GM19328 (cell line): ENCODE data around the gene AKAP13.
A peak's percentile ranks its signal among the peaks of the same experiment; 100 is the strongest.

ENCODE experiments used
- ATAC-seq: cut with Tn5 transposase; IDR thresholded peaks from one replicate; pipeline ENCODE4 v1.9.1; 2021; ENCODE audit warnings: mild to moderate bottlenecking, moderate library complexity; ENCODE audit not compliant: unreplicated experiment

AKAP13 gene

GRCh38 chr15:85685356-85685755 lies 305.0 kb downstream of the AKAP13 start:
- ATAC-seq = no peak

GRCh38 chr15:85687329-85687728 lies 306.9 kb downstream of the AKAP13 start:
- ATAC-seq = no peak

GRCh38 chr15:85688711-85689110 lies 308.3 kb downstream of the AKAP13 start:
- ATAC-seq = no peak

GRCh38 chr15:85689729-85690128 lies 309.3 kb downstream of the AKAP13 start:
- peak; percentile 39 for ATAC-seq

- ATAC-seq = peak; percentile 51
Observed at GRCh38 chr15:85690561-85691231, 310.3 kb downstream of the AKAP13 start.

- no peak for ATAC-seq
Observed at GRCh38 chr15:85691350-85692240, 311.2 kb downstream of the AKAP13 start.

GRCh38 chr15:85692321-85692720 lies 311.9 kb downstream of the AKAP13 start:
- no peak for ATAC-seq

- peak; percentile 41 for ATAC-seq
Observed at GRCh38 chr15:85692873-85693272, 312.5 kb downstream of the AKAP13 start.

GRCh38 chr15:85693277-85693676 lies 312.9 kb downstream of the AKAP13 start:
- ATAC-seq = no peak

- no peak for ATAC-seq
Observed at GRCh38 chr15:85694091-85694490, 313.7 kb downstream of the AKAP13 start.

GRCh38 chr15:85700767-85701166 lies 320.4 kb downstream of the AKAP13 start:
- ATAC-seq = no peak

- ATAC-seq = no peak
Observed at GRCh38 chr15:85702321-85703101, 322.1 kb downstream of the AKAP13 start.

GRCh38 chr15:85704066-85704465 lies 323.7 kb downstream of the AKAP13 start:
- ATAC-seq = no peak

- no peak for ATAC-seq
Observed at GRCh38 chr15:85704720-85705429, 324.5 kb downstream of the AKAP13 start.

GRCh38 chr15:85706779-85707518 lies 326.5 kb downstream of the AKAP13 start:
- no peak for ATAC-seq

GRCh38 chr15:85707519-85708338 lies 327.3 kb downstream of the AKAP13 start:
- ATAC-seq = no peak

- ATAC-seq = no peak
Observed at GRCh38 chr15:85708402-85708941, 328.1 kb downstream of the AKAP13 start.

- no peak for ATAC-seq
Observed at GRCh38 chr15:85709250-85709649, 328.8 kb downstream of the AKAP13 start.

- ATAC-seq = no peak
Observed at GRCh38 chr15:85710340-85710842, 330.0 kb downstream of the AKAP13 start.
